HUDEP-2 (cell line): ENCODE data around the gene AKT2.

Source experiments
- DNase-seq, 76 experiments: peaks; one replicate each; lab custom pipeline; 2025; ENCODE audit not compliant: unreplicated experiment in 76 of 76; lab: John Stamatoyannopoulos, UW

AKT2 gene

DNA sequence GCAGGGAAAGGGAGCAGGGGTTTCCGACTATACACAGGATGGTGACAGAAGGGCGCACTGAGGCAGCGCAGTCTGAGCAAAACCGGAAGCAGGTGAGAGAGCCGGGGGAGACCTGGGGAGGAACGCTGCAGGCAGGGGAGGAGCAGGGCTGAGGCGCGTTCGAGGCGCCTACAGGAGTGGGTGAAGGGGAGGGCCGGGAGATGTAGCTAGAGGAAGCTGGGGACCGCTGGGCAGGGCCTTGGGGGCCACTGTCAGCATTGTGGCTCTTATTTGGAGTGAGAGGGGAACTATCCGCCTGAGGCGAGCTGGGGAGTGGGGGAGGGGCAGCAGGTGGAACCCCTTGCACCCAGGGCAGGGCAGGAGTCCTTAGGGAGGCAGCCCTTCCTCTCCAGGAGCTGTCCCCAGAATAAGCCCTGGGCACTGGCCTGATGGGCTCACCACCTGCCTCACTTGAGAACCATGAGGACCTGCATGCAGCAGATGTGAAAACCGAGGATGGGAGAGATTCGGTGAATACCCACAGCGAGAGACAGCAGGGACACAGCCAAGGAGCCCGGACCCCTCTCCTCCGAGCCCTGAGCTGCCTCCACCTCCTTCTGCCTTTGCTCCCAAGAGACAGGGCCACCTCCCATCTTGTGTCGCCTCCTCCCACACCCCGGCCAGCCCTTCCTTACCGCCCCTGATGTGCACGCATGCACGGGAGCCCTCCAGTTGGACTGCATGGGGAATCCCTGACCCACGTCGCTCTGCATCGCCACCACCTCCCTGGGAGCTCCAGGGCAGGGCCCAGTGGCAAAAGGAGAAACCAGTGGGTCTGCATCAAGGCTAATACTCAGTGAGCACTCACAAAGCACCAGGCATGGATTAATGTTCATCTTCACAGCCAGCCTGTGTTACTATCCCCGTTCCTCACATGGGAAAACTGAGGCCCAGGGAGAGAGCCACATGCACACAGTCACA lies 10.3 kb downstream of the AKT2 start:
- peak in 24 of 76 experiments; percentile 15 to 52 (median 31) for DNase-seq

GRCh38 chr19:40273469-40274360 lies 11.4 kb downstream of the AKT2 start:
- peak in 24 of 76 experiments; percentile 14 to 79 (median 42) for DNase-seq

DNA sequence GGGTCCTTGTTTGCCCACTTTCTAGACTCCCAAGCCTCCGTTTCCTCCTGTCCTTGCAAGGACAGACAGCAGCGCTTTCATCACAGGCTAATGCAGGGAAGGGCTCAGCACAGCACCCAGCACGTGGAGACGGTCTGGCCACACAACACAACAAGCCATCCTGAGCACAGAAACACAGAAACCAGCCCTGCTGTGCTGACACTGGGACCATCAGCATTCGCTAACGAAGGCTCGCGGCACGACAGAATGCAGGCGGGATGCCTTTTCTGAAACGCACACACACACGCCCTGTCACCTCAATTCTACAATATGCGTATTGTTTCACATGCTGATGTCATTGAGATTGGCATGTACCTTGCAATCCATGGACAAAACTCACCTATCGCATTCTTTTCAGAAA lies 12.9 kb downstream of the AKT2 start:
- peak in 1 of 76 experiments; percentile 52 for DNase-seq

DNA sequence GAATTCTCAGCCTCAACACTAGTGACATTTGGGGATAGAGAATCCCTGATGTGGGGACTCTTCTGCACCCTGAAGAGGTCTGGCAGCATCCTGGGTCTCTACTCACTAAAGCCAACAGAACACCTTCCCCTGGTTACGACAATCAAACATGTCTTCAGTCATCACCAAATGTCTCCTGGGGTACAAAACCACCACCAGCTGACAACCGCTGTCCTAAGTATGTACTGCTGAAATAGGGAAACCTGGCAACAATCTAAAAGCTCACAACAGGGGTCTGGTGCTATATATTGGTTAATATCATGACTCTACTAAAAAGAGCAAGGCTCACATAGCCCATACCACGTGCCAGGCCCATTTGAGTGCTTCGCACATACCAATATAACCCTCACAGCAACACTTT lies 13.4 kb downstream of the AKT2 start:
- no peak for DNase-seq

DNA sequence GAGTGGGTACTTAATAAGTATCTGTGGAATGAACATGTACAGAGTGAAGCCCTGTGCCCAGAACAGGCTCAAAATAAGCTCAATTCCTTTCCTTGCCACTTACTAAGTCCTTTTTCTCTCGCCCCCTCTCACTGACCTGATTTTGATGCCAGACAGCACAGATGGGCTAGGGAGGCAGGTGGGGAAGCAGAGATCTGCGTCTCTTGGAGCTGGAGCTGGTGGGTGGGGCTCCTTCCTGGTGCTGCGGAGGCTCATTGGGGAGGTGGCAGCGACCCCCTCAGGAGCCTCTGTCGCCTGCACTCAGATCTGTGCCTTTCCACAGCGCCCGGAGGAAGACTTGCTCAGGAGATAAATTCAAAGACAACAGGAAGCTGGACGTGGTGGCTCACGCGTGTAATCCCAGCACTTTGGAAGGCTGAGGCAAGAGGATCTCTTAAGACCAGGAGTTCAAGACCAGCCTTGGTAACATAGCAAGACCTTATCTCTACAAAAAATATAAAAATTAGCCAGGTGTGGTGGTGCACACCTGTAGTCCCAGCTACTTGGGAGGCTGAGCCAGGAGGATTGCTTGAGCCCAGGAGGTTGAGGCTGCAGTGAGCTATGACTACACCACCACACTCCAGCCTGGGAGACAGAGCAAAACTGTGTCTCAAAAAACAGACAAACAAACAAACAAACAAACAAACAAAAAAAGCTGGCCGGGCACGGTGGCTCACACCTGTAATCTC lies 14.6 kb downstream of the AKT2 start:
- no peak for DNase-seq

DNA sequence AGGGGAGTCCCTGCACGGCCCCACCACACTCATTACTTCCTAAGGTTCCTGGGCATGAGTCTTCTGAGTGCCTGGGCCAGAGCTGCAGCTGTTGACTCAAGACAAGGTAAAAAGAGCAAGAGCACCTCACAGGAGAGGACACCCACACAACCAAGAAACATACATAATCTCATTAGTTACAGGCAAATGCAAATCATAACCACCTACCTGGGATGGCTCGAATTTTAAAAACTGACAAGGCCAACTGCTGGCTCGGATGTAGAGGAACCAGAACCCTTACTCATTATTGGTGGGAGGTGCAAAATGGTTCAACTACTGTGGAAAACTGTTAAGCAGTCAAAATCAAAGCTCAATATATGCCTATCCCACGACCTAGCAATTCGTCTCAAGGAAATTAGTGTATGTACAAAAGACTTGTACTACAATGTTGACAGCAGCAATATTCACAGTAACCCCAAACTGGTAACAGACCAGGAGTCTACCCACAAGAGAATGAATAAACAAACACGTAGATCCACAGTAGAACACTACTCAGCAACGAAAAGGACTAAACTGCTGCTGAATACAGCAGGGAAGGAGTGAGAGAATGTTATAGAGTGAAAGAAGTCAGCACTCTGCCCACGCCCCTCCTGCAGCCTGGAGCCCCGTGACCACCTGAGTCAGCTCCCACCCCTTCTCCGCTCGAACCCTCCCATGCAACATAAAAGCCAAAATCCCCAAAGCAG lies 15.8 kb downstream of the AKT2 start:
- no peak for DNase-seq

DNA sequence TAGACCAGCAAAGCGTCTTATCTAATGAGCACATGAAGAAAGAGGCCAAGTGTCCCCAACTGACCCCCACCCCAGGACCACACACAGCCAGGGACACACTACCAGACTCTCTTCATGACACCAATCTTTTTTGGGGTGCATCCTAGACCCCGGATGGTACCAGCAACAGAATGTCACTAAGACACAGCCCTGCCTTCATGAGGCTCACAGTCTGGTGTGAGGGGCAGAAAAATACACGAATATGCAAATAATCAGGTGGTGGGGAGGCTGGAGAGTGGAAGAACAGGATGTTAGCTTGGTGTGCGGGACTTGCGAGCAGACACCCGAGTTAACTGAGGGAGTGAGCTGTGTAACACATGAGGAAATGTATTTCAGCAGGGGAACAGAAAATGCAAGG lies 17.5 kb downstream of the AKT2 start:
- DNase-seq: no peak

DNA sequence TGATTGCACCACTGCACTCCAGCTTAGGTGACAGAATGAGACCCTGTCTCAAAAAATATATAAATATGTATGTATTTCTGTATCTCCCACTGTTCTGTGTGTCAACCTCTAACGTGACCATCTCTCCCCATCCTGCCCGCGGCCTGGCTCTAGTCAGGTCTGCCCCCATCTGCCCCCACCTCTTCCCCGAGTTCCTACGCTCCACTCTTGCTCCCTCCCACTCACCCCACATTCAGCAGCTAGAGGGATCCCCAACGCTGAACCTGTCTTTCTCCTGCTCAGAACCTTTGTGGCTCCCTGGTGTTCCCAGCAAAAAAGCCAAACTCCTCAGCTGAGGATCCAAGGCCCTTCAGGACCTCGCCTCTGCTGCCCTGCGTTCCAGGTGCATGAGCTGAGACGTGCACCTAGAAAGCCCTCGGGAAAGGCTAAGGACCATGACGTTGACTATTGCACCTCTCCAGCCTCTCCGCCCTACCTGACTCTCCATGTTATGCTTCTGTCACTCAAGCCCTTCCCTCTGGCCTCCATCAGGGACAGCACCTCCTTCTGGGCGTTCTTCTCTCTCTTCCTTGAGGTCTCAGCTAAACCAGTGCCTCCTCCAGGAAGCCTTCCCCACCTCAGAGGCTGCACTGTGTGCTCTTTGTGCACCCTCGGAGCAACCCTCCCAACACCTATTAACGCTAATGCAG lies 18.1 kb downstream of the AKT2 start:
- DNase-seq: no peak

DNA sequence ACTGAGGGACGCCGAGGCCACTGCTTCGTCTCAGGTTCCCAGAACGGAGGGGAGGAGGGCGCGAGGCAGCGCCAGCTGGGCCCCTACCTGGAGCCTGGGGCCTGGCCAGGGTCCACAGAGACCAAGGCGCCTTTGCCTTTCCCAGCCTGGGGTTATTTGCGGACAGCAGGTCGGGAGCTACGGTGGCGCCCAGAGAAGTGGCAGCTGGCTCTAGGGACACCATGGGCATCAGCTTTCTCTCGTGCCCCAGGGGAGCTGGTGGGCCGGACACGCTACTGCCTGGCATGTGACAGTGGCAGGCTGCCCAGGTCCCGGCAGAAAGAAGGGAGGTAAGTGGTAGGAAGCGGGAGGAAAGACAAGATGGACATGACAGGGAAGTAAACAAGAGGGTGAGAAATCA lies 19.0 kb downstream of the AKT2 start:
- no peak for DNase-seq

DNA sequence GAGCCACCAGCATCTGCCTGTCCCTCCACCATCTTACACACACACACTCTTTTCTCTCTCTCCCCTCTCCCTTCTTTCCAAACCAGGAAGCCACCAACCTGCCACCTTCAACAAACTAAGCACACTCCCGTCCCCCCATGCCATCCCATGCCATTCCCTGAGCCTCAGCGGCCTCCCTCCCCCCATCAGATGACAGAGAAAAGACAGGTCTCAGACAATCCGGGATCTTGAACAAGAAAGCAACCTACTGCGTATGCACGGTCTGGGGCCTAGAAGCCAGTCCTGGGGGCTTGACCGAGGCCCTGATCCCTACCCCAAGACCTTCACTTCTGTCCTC lies 19.4 kb downstream of the AKT2 start:
- DNase-seq: no peak

GRCh38 chr19:40265055-40265762 lies 19.9 kb downstream of the AKT2 start:
- no peak for DNase-seq

- DNase-seq: no peak
These were observed 20.7 kb downstream of the AKT2 start for GRCh38 chr19:40264314-40265054.

DNA sequence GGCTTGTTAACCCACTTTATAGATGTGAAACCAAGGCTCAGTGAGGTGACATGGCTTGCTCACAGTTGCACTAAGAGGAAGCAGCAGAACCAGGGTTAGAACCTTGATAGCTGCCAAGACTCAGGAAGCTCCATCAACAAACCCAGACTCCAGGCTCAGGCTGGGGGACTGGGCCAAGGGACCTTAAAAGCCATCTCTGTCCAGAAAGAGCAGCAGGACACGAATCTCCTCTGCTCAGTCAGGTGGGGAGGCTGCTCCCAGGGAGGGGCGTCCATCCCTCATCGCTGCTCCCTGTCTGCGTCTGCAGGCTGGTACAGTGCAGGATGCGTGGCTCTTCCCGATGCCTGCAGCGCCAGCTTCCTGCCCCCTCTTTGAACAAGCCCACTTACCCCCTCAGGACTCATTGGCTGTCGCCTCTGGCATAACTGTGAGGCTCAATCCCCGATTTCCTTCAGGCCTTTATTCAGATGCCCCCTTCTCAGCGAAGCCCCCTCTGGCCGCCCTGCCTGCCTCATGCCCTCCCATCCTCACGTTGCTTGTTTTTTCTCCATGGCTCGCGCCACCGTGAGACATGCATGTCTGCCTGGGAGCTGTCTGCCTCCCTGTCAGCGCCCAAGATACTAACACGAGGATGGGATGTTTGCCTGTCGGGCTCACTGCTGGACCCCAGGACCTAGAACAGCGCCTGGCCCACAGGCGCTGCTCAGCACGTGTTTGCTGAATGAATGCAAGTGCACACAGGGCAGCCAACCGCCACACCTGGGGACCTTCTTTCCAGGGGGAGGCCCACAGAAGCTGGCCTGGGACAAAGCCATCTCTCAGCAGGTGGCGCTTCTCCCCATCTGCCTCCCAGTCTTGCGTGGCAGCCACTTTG lies 21.5 kb downstream of the AKT2 start:
- DNase-seq: no peak

- DNase-seq: no peak
These were observed 22.7 kb downstream of the AKT2 start for GRCh38 chr19:40262422-40262821.

DNA sequence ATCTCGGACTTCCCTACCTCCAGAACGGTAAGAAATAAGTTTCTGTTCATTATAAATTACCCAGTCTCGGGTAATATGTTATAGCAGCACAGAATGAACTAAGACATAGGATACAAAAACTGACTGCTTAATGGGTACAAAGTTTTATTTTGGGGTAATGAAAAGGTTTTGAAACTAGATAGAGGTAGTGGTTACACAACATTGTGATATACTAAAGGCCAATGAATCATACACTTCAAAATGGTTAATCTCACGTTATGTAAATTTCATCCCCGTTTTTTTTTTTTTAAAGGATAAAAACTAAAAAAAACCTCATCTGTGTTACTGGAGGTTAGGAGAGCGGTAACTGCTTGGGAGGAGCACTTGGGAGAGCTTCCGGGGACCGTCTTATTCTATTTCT lies 23.5 kb downstream of the AKT2 start:
- DNase-seq: no peak

DNA sequence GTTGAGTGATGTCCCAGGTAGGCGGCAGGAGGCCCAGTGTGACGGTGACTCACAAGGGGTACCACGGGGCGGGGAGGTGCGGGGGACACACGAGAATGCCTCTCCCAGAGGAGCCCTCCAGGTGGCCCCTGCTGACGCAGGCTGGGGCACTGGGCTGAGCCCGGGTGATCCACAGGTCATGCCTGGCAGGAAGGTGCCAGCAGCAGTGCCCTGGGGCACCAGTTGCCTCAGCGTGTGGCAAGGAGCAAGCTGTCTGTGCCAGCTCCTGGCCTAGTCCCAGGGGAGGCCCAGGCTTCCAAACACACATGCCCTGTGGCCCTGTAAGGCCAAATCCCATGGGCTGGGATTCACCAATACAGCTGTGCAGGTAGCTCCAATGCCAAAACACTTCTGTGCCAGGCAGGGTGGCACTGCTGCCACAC lies 28.0 kb downstream of the AKT2 start:
- no peak for DNase-seq

GRCh38 chr19:40256512-40256911 lies 28.6 kb downstream of the AKT2 start:
- no peak for DNase-seq
